GM13976 (cell line): ENCODE data around the gene ZSWIM3.
A peak's percentile ranks its signal among the peaks of the same experiment; 100 is the strongest.

Experiments
- DNase-seq: peaks from one replicate; pipeline ENCODE4 v3.0.0; 2012; ENCODE audit warnings: low spot score
- CTCF ChIP-seq: IDR thresholded peaks from 2 replicates; pipeline ENCODE4 v1.5.1; 2012; ENCODE audit warnings: borderline replicate concordance, mild to moderate bottlenecking; ENCODE audit not compliant: insufficient read depth; ENCODE audit errors: extremely low read depth, missing control alignments, control extremely low read depth
- in situ Hi-C: fragments of 300-500 bp; cut with MboI; formaldehyde crosslinking; loops from one replicate; pipeline ENCODE4 v1.12.0; 2022; ENCODE audit warnings: low sequenced_read_pairs, mixed read lengths, inconsistent platforms; ENCODE audit not compliant: unreplicated experiment

The ZSWIM3 gene

GRCh38 chr20:45878076-45878761, 20.8 kb downstream of the ZSWIM3 start:
- no peak for TF ChIP-seq CTCF
- DNase-seq, result no peak
- in situ Hi-C loops, result no loop called here

- TF ChIP-seq CTCF, result no peak
- in situ Hi-C loops, result no loop called here
- peak; percentile 98 for DNase-seq
These were observed 23.8 kb downstream of the ZSWIM3 start, which contains the start of gene ZSWIM1 for GRCh38 chr20:45880988-45881788. TSS of gene ZSWIM1 (plus strand) at chr20:45881227. CDS start at chr20:45882593, 1,366 bp downstream.

- DNase-seq, result no peak
- in situ Hi-C loops, result no loop called here
- TF ChIP-seq CTCF, result no peak
These were observed 25.2 kb downstream of the ZSWIM3 start for GRCh38 chr20:45882469-45883099.

GRCh38 chr20:45883100-45883469, 25.7 kb downstream of the ZSWIM3 start:
- in situ Hi-C loops, result no loop called here
- DNase-seq, result no peak
- TF ChIP-seq CTCF, result no peak

DNA sequence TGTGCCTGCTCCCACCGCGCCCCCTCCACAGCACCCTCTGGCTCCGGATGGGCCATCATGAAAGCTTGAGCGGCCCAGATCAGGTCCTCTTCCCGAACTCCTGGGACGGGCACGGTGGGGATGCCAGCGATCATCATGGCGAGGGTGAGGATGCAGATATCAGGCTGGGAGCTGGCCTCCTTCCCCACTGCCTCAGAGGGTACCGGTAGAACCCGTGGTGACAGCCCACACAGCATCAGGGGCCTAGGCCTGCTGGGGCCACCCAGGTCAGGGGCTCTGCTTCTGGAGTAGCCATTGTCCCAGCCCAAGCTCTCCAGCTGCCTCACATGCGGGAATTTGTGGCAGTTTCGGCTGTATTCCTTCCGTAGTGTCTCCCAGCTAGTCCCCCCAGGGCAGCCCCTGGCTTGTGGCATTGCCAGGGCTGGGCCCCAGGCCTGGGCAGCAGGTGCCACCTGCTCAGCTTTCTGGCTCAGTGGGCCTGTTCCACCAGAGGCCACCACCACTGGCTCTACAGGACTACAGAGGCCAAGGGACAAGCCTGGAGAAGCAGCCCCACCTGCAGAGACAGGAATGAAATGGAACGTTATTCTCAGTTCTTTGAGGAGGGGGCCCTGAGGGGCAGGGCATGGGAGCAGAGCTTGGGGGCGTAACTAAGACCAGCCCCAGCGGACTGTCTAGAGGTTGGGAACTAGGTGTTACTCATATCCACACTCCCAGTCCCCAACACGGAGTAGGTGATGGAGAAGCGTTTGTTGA, 29.4 kb downstream of the ZSWIM3 start:
- in situ Hi-C loops, result no loop called here
- DNase-seq, result no peak
- TF ChIP-seq CTCF, result no peak

GRCh38 chr20:45887346-45887715, 29.9 kb downstream of the ZSWIM3 start, which contains the start of gene SPATA25:
TSS of gene SPATA25 (minus strand) at chr20:45887622. CDS start at chr20:45887590, 32 bp downstream.
- no peak for TF ChIP-seq CTCF
- in situ Hi-C loops, result no loop called here
- no peak for DNase-seq
